Smooth muscle cell (in vitro differentiated cells): Measurements from ENCODE around the gene LRBA. TPM values are rescaled to one million over a fixed set of nuclear protein-coding genes. Genes with fewer than 3 reads are reported as not detected.

Experiments used
- DNase-seq: peaks from one replicate; lab custom pipeline; 2025; ENCODE audit not compliant: unreplicated experiment; lab: John Stamatoyannopoulos, UW
- H2AFZ ChIP-seq: fragments of 200-600 bp; sonication (generic); 2 replicates; pipeline ENCODE4 v1.6.0; 2016; ENCODE audit warnings: antibody characterized with exemption, low read depth, mild to moderate bottlenecking
- H3F3A ChIP-seq: fragments of 200-600 bp; sonication (generic); 2 replicates; pipeline ENCODE4 v1.6.0; 2017; ENCODE audit warnings: antibody characterized with exemption, low read depth
- H3K27ac ChIP-seq: fragments of 200-600 bp; sonication (generic); 2 replicates; pipeline ENCODE4 v1.5.1; 2016; ENCODE audit warnings: low read depth, mild to moderate bottlenecking
- H3K27me3 ChIP-seq: fragments of 200-600 bp; sonication (generic); 2 replicates; pipeline ENCODE4 v1.6.1; 2016; ENCODE audit warnings: low read depth, mild to moderate bottlenecking
- H3K36me3 ChIP-seq: fragments of 200-600 bp; sonication (generic); 2 replicates; pipeline ENCODE4 v1.5.1; 2016; ENCODE audit warnings: low read depth
- H3K4me1 ChIP-seq: fragments of 200-600 bp; sonication (generic); 2 replicates; pipeline ENCODE4 v1.5.1; 2016; ENCODE audit warnings: low read depth
- H3K4me2 ChIP-seq: fragments of 200-600 bp; sonication (generic); 2 replicates; pipeline ENCODE4 v1.6.0; 2016; ENCODE audit warnings: mild to moderate bottlenecking
- H3K4me3 ChIP-seq: fragments of 200-600 bp; sonication (generic); 2 replicates; pipeline ENCODE4 v1.5.1; 2016; ENCODE audit warnings: mild to moderate bottlenecking
- H3K79me2 ChIP-seq: fragments of 200-600 bp; sonication (generic); 2 replicates; pipeline ENCODE4 v1.6.0; 2016; ENCODE audit warnings: low read depth, mild to moderate bottlenecking
- H3K9ac ChIP-seq: fragments of 200-600 bp; sonication (generic); 2 replicates; pipeline ENCODE4 v1.6.0; 2016; ENCODE audit warnings: low read depth
- H3K9me3 ChIP-seq: fragments of 200-600 bp; sonication (generic); replicated peaks from 2 replicates; pipeline ENCODE4 v1.5.1; 2016; ENCODE audit warnings: low read depth
- H4K20me1 ChIP-seq: fragments of 200-600 bp; sonication (generic); 2 replicates; pipeline ENCODE4 v1.6.0; 2016; ENCODE audit warnings: low read depth
- WGBS: methylation state at CpG from one replicate; pipeline ENCODE4 v1.1.7; 2016; ENCODE audit warnings: low lambda C conversion rate; 5-methylcytosine and 5-hydroxymethylcytosine counted together
- polyA plus RNA-seq: library from polyadenylated mRNA; unstranded; fragments of >200 nt; fragmentation: Nextera tagmentation; extraction: Ambion mirVana; gene quantifications from 2 replicates; pipeline ENCODE4 v1.2.1, GENCODE V29; 2016
- total RNA-seq: library from RNA; depleted of rRNA; stranded (reverse); fragments of >200 nt; gene quantifications from 2 replicates; pipeline ENCODE4 v1.2.3, GENCODE V29; 2014
- TF ChIP-seq, protein P1 (sequence below): fragments of 200-600 bp; sonication (generic); IDR thresholded peaks from 2 replicates; pipeline ENCODE4 v1.5.1; 2017; ENCODE audit warnings: borderline replicate concordance, mild to moderate bottlenecking, antibody characterized with exemption; ENCODE audit not compliant: insufficient read depth, poor library complexity, severe bottlenecking

LRBA gene
- total and polyA plus RNA-seq, 2 experiments from 2014 or later, result 1.6 to 26.2 TPM

DNA sequence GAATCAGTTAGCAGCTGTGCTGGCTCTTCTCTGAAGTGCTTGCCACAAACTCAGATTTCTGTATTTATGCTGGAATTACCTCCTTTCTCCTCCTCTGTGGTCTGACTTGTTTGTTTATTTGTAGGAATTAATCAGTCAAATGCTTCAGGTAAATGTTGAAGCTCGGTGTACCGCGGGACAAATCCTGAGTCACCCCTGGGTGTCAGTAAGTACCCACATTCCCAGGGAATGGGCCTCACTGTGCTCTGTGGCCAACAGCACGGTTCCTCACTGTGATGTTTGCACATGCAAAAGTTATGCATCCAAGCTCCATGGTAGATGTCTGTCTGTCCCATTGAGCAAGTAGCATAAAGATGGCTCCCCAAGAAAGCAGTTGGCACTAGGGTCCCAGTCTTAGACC, 766.9 kb downstream of the LRBA start:
- DNase-seq, result no peak
- Histone ChIP-seq H3K4me1 (peaks cover 6% of the 10 kb centered on the region), H3K4me3 (no peak overlapping the region), H3K27me3 (no peaks in the 10 kb centered on the region), H3K36me3 (no peaks in the 10 kb centered on the region), H2AFZ (no peak overlapping the region), H3K9ac (no peak overlapping the region), H4K20me1 (no peaks in the 10 kb centered on the region), H3K4me2 (no peak overlapping the region), H3F3A (peaks cover 4% of the 10 kb centered on the region), H3K27ac (no peak overlapping the region), H3K9me3 (no peaks in the 10 kb centered on the region), H3K79me2 (no peaks in the 10 kb centered on the region)
- 94% methylated on average over 4 of the region's 4 CpGs for WGBS
- TF ChIP-seq, protein P1, sequence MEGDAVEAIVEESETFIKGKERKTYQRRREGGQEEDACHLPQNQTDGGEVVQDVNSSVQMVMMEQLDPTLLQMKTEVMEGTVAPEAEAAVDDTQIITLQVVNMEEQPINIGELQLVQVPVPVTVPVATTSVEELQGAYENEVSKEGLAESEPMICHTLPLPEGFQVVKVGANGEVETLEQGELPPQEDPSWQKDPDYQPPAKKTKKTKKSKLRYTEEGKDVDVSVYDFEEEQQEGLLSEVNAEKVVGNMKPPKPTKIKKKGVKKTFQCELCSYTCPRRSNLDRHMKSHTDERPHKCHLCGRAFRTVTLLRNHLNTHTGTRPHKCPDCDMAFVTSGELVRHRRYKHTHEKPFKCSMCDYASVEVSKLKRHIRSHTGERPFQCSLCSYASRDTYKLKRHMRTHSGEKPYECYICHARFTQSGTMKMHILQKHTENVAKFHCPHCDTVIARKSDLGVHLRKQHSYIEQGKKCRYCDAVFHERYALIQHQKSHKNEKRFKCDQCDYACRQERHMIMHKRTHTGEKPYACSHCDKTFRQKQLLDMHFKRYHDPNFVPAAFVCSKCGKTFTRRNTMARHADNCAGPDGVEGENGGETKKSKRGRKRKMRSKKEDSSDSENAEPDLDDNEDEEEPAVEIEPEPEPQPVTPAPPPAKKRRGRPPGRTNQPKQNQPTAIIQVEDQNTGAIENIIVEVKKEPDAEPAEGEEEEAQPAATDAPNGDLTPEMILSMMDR, result no peak

DNA sequence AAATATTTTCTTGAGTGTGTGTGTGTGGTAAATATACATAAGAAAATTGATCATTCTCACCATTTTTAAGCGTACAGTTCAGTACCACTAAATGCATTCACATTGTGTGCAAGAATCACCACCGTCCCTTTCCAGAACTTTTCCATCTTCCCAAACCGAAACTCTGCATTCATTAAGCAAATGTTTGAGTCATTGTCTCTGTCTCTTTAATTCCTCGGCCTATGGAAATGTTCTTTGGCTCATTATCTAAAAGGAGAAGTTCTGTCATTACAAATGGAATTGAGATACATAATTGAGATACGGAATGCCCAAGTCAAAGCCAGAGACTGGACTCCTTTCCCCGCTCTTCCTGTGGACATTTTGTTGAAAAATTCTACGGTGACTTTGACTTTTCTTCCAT, 767.9 kb downstream of the LRBA start:
- no peak overlapping the region for H3K27ac ChIP-seq
- WGBS, result 92% methylated on average over 7 of the region's 7 CpGs
- H3K4me1 ChIP-seq, result peaks cover 6% of the 10 kb centered on the region
- H3K36me3 ChIP-seq, result no peaks in the 10 kb centered on the region
- no peaks in the 10 kb centered on the region for H4K20me1 ChIP-seq
- no peak overlapping the region for H3K9ac ChIP-seq
- H3K4me3 ChIP-seq, result no peak overlapping the region
- DNase-seq, result no peak
- no peaks in the 10 kb centered on the region for H3K9me3 ChIP-seq
- no peaks in the 10 kb centered on the region for H3K27me3 ChIP-seq
- peaks cover 4% of the 10 kb centered on the region for H3F3A ChIP-seq
- TF ChIP-seq, protein P1, result no peak
- no peak overlapping the region for H3K4me2 ChIP-seq
- no peak overlapping the region for H2AFZ ChIP-seq
- H3K79me2 ChIP-seq, result no peaks in the 10 kb centered on the region

DNA sequence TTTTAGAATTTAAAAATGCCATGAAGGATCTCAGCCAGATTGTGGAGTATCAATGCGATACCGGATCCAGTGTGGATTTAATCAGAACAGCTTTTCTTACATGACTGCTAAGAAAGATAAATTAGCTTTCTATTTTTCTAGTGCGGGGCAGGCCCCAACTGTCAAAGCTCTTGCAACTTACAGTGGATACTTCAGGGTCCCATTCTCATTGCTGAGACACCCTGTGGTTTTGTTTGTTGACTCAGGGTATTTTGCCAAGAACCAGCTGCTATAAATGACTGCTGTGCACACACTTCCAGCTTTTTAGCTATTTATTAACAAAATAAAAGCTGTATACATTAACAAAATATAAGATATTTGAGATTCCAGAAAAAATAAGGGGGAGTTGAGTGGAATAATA, 770.5 kb downstream of the LRBA start:
- peaks cover 4% of the 10 kb centered on the region for H3F3A ChIP-seq
- peaks cover 6% of the 10 kb centered on the region for H3K4me1 ChIP-seq
- no peaks in the 10 kb centered on the region for H3K27me3 ChIP-seq
- no peaks in the 10 kb centered on the region for H3K9me3 ChIP-seq
- no peak overlapping the region for H3K4me3 ChIP-seq
- H3K27ac ChIP-seq, result peak overlapping the region; percentile 9
- H3K79me2 ChIP-seq, result no peaks in the 10 kb centered on the region
- no peaks in the 10 kb centered on the region for H3K36me3 ChIP-seq
- H3K4me2 ChIP-seq, result peak overlapping the region; percentile 13
- no peaks in the 10 kb centered on the region for H4K20me1 ChIP-seq
- no peak overlapping the region for H3K9ac ChIP-seq
- H2AFZ ChIP-seq, result no peak overlapping the region
- 59% methylated on average over 3 of the region's 3 CpGs for WGBS
- DNase-seq, result no peak
- TF ChIP-seq, protein P1, result no peak

DNA sequence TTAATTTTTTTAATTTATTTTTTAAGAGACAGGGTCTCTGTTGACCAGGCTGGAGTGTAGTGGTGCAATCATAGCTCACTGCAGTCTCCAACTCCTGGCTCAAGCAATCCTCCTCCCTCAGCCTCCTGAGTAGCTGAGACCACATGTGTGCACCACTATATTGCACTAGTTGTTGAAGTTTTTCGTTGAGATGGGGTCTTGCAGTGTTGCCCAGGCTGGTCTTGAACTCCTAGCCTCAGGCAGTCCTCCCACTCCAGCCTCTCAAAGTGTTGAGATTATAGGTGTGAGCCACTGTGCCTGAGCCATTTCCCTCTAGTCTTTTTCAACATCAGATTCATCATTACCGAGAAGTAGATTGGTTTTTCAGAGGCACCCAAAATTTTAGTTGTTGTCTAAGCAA, 771.2 kb downstream of the LRBA start:
- no peaks in the 10 kb centered on the region for H4K20me1 ChIP-seq
- no peaks in the 10 kb centered on the region for H3K36me3 ChIP-seq
- peaks cover 4% of the 10 kb centered on the region for H3F3A ChIP-seq
- H3K4me2 ChIP-seq, result no peak overlapping the region
- H3K27me3 ChIP-seq, result no peaks in the 10 kb centered on the region
- H3K9ac ChIP-seq, result no peak overlapping the region
- DNase-seq, result no peak
- peaks cover 6% of the 10 kb centered on the region for H3K4me1 ChIP-seq
- H3K4me3 ChIP-seq, result no peak overlapping the region
- WGBS, result 87% methylated on average over 2 of the region's 2 CpGs
- no peak overlapping the region for H2AFZ ChIP-seq
- TF ChIP-seq, protein P1, result no peak
- H3K79me2 ChIP-seq, result no peaks in the 10 kb centered on the region
- H3K9me3 ChIP-seq, result no peaks in the 10 kb centered on the region
- peak overlapping the region; percentile 9 for H3K27ac ChIP-seq
